Midbrain (tissue), 1 donor: Measurements from ENCODE around the gene HMG20B.

ENCODE experiments used
- DNase-seq: peaks from one replicate; lab custom pipeline; 2025; lab: John Stamatoyannopoulos, UW

Gene HMG20B

DNA sequence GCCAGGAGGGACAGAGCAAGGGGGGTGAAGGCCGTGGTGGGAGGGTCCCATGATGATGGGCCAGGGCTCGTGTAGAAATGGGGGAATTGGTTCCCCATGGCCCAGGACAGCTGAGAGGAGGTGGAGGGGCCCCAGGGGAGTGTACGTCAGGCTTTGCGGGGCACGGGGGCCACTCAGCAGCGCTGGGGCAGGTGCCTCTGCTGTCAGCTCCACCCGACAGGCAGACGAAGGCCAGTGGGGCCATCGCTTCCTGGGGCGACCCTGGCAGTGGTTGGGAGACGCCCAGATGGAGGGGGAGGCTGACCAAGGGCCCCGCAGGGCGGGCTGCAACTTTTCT is 35.7 kb upstream of the HMG20B start:
- DNase-seq = no peak

- DNase-seq = no peak
Observed at GRCh38 chr19:3537438-3538240, 35.1 kb upstream of the HMG20B start.

DNA sequence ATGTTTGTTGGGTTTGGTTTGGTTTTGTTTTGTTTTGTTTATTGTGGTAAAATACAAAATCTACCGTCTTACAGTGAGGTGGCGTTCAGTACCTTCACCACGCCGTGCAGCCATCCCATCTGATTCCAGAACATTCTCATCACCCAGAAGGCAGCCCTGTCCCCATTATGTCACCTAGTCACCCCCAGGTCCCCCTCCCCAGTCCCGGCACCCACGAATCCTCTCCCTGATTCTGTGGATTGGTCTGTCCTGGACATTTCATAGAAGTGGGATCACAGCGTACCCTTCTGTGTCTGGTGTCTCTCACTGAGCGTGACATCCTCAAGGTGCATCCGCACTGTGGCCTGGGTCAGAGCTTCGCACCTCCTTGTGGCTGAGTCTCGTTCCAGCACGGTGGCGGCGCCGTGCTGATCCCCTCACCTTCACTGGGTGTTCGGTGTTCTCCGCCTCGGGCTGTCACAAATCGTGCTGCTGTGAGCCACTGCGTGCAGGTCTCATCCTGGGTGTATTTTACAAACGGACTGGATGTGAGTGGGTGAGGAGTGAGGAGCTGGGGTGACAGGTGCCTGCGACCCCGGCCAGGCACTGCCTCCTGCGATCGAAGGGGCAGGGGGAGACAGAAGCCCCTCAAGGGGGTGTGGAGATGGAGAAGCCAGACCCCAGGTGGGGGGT is 34.4 kb upstream of the HMG20B start:
- no peak for DNase-seq

DNA sequence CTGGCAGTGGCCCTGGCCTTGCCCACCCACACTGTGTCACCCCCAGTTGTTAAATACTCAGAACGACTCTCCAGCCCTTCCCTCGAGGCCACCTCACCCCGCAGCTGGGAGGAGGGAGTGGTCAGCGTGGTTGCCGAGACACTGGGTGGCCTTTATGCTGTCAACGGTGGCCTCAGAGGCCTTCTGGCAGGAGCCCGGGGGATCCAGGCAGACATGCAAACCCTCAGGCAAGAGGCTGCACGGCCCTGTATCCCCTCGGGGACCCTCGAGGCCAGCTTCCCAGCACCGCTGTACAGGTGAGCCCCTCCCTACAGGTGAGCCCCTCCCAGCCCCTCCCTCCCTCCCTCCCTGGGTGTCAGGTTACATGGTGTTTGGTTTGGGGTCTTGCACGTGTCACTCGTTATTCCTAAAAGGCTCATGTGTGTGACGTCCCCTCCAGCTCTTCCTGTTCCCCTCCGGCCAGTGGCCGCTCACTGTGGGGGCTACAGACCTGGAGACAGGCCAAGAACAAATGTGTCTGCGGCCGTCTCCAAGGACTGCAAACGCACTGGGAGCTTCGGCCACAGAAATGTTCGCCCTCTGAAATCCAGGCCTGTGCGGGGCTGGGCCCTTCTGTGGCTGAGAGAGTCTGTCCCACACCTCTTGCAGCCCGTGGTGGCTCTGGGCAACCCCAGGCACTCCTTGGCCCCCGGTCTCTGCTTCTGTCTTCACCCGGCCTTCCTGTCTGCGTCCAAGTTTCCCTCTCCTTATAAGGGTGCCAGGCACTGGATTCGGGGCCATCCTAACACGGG is 33.6 kb upstream of the HMG20B start, which contains the start of gene TEKTIP1:
Gene TEKTIP1, plus strand, starts transcription at position 210 of the 791 bp plus-strand sequence. Its CDS starts 4 bp downstream, at position 214.
- DNase-seq = no peak

DNA sequence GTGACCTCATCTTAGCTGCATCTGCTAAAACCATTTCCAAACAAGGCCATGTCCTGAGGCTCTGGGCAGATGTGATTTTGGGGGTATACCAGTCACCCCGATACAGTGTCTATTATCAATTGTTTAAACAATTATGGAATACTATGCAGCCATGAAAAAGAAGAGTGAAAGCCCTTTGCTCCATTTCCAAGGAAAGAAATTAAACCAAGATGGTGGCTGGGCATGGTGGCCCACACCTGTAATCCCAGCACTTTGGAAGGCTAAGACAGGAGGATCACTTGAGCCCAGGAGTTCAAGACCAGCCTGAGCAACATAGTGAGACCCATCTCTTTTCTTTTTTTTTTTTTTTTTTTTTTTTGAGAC is 33.0 kb upstream of the HMG20B start:
- DNase-seq = no peak

DNA sequence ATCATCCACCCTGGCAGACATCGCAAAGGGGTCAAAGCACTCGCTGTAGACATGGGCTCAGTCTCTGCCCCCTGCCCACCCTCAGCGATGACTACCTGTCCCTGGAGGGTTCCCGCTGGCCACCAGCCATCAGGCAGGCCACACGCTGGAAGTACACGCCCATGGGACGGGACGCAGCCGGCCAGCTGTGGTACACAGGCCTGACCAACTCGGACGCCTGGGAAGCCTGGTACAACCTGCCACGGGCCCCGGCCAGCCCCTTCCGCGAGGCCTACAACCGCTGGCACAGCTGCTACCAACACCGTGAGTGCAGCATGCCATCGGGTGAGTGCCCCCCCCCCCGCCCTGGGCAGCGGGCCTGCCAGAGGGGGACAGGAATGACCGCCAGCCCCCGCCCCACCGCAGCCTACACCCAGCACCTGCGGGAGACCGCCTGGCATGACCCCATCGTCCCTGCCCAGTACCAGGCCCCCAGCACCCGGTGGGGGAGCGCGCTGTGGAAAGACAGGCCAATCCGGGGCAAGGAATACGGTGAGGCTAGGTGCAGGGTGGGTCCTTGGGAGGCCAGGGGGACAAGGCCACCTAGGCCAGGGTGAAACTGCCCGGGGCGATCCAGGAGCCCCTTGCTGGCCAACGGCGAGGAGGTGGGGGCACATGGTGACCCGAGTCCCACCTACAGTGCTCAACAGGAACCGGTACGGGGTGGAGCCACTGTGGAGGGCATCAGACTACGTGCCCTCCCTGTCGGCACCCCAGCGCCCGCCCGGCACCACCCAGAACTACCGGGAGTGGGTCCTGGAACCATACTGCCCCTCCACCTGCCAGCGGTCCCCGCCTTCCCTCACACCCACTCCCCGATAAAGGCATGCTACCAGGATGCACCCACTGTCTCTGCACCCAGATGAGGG is 29.3 kb upstream of the HMG20B start:
- peak; percentile 52 for DNase-seq

DNA sequence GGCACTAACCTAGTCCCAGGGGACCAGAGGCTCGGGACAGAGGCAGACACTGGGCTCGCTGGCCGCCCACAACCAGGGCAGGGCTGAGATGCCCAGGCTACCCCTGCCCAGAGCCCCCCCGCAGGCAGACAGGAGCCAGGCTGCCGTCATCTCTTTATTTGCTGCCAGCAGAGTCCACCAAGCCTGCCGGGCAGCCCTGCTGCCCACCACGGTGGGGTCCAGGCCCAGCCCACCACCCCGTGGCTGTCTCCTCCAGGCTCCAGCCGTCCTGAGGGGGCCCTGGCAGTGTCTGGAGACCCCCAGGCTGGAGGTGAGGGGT is 28.7 kb upstream of the HMG20B start:
- no peak for DNase-seq

- peak; percentile 84 for DNase-seq
Observed at GRCh38 chr19:3544742-3545668, 27.7 kb upstream of the HMG20B start.

DNA sequence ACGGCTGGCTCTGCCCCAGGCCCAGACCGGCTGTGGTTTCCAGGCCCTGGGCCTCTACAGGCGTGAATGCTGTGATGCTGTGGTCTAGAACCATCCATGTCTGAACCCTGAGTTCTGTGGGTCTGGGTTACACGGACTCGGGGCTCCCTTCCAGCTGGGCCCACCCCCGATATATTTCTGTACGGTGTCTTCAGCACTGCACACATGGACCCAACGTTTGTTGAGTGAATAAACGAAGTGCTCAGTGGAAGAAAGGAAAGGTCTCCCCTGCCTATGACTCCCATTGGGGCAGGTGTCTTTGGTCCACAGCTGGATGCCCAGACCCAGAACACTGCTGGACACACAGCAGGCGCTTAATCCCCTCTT is 27.1 kb upstream of the HMG20B start:
- DNase-seq = no peak

DNA sequence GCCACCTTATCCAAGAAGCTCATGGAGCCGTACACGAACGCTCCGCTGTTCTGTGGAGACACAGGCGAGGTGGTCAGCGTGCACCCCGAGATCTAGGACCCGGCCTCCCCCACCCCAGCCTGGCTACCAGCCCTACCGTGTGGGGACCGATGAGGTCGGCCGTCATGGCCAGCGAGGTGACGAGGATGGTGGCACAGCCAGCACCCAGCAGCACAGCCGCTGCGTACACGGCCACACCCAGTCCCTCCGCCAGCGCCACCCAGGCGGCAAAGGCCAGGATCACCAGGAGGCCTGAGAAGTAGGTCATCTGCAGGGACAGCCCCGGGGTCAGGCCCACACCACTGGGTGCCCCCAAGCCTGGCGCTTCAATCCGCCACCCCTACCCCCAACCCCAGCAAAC is 26.6 kb upstream of the HMG20B start:
- DNase-seq = no peak

DNA sequence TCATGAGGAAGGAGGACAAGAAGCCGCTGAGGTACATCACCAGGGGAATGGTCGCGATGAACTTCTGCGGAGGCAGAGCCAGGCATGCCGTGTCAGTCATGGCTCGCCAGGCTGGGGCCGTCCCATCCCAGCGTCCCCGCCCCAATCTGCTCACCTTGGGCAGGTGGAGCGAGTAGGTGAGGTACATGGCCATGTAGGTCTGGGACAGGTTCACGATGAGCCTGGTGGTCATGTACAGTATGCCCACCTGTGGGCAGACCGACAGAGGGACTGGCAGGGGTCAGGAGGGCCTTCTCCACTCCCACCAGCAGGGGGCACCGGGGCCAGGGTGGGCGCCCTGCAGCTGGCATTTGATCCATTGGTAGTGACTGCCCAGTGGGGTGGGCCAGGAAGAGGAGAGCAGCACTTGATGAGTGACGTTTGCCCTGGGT is 25.4 kb upstream of the HMG20B start:
- no peak for DNase-seq

- DNase-seq = no peak
Observed at GRCh38 chr19:3547767-3548282, 24.9 kb upstream of the HMG20B start.

DNA sequence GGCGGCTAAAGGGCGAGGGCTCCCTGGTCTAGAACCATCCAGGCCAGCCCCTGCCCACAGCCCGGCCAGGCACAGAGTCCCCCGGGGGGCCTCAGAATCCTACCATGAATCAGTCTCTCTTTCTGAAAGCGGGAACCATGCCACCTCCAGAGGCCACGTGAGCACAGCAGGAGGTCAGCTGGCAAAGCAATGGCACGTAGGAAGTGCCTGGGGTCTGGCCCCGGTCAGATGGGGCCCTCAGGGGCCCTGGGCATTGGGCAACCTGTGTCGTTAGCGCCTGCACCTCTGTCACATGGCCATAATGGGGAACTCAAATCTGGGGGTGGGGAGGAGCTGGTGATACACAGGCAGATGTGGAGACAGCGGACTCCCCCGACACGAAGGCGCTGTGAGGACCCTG is 24.1 kb upstream of the HMG20B start:
- peak; percentile 44 for DNase-seq

DNA sequence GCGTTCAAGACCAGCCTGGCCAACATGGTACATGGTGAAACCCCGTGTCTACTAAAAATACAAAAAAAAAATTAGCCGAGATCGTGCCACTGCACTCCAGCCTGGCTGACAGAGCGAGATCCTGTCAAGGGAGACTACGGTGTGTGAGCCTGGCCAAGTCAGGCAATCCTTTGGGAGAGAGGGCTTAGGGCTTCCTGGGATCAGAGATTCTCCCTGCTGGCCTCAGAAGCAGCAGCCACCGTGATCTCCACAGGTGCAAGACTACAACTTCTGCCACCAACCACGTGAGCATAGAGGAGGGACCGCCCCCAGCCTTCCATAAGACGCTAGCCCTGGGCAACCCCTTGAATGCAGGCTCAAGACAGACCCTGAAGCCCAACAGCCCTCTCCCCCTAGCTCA is 22.9 kb upstream of the HMG20B start:
- no peak for DNase-seq

DNA sequence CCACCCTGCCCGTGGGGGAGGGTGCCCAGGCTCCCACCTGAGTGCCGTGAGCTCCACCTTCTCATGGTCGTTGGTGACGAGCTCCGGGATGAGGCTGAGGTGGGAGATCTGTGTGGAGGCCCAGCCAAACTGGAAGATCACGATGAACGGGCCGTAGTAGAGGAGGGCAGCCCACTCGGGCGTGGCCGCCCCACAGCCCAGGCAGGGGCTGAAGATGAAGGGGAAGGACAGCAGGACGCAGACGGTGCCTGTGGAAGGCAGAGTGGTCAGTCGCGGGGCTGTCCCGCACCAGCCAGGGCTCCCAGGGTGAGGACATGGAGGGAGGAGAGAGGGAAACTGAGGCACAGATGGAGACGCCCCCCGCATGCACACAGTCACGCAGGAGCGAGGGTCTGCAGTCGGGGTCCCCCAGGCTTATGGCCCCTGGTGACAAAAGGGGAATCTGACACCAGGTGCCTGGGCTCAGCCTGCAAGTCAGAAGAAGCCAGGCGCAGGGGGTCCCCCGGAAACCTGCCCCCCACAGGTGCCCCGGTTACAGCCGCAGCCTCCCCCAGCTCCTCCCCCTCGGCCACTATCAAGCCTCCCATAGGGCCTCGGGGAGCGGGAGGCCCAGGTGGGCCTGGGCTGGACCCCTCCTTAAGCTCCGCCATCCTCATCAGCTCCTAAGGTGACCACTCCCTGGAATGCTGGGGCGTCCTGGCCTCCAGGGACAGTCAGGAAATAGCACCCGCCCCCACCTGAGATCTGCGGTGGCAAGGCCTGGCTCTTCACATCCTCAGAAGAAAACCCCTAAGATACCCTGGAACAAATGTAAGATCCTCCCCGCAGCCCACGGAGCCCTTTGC is 21.6 kb upstream of the HMG20B start:
- DNase-seq = no peak

- no peak for DNase-seq
Observed at GRCh38 chr19:3551792-3552095, 21.0 kb upstream of the HMG20B start.

GRCh38 chr19:3554254-3555083 is 18.3 kb upstream of the HMG20B start:
- no peak for DNase-seq

DNA sequence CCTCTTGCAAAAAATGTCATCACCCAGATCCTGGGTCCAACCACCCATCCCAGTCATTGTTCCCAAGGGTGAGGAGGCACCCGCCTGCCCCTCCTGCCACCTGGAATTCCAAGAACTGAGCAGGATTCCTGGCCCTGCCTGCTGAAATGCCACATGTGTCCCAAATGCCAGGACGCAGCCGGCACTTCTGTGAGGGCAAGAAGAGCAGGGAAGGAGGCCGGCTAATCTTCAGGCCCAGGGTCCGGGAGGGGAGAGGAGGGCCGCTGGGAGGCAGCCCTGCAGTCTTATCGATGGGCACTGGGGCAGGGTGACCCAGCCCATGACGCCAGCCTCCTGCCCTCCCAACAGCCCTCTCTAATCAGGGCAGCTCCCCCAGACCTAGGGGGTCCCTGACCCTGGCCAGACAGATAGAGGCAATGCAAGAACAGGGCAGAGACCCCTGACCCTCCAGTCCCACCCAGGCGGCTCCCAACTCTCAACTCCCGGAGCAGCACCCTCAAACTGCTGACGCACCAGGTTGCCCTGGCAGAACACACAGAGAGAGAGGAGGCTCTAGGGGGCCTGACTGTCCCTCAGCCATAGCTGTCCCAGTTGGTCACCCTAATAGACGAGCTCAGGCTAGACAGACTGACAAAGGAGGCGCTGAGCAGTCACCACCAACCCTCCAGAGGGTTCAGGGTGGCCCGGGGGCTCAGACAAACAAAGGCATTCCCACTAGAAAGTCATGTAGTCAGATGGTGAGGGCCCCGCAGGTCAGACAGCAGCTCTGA is 16.9 kb upstream of the HMG20B start:
- no peak for DNase-seq
